ENCODE data around the gene PML.

Gene PML

GRCh38 chr15:74008901-74009300, 14.4 kb downstream of the PML start:
- DNase-seq, result no peak

GRCh38 chr15:74010929-74011540, 16.5 kb downstream of the PML start:
- no peak for DNase-seq

DNA sequence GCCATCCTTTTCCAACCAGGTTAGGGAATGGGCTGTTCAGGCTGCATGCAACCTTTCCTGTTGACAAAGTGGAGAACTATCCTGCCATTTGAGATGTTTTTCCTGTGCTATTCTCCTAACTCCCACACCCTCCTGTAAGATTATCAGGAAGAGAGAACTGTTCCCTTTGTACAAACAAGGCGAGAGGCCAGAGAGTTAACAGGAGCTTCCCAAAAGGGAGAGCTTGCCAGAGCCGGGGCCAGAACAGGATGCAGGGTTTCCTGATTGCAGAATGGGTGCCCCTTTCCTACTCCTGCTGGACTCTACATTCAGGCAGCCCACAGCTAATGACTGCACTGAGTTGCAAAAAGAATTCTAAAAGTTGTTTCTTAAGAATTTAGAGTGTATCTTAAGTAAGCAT, 17.1 kb downstream of the PML start:
- no peak for DNase-seq

DNA sequence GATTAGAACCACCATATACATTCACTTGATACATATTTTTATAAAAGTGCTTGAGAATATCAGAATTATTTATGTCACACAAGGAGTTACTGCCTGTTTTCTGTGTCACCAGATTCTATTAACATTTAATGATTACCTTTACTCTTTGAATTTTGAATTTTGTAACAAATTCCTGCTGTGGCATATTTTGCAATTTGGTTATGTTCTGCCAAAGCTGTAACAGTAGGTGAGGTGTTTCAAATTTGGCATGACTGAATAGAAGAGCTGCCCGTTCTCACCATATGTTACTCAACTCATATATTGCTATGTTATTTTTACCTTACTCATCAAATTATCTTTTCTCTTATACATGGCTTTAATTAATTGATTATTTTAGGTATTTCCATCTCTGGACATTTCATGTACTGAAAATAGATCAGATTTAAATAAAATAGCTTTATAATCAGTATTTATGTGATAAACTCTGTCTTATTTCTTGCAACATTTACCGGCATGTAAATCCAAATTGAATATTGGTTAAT, 18.9 kb downstream of the PML start:
- no peak for DNase-seq

DNA sequence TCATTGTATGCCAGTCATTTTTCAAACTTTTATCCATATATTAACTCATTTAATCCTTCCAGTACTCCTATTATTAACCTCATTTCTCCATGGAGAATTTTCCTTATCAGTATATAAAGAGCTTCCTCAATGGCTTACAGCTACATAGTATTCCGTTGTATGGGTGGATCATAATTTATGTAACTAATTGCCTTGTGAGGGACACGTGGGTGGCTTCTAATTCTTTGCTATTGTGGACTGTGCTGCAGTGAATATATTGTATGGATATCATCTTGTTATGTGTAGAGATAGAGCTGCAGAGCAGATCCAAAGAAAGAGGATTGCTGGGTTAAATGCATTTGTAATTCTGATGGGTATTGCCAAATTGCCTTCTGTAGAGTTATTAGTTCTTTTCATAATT, 25.2 kb downstream of the PML start:
- DNase-seq, result no peak

- no peak for DNase-seq
These were observed 28.4 kb downstream of the PML start for GRCh38 chr15:74022706-74023470.

DNA sequence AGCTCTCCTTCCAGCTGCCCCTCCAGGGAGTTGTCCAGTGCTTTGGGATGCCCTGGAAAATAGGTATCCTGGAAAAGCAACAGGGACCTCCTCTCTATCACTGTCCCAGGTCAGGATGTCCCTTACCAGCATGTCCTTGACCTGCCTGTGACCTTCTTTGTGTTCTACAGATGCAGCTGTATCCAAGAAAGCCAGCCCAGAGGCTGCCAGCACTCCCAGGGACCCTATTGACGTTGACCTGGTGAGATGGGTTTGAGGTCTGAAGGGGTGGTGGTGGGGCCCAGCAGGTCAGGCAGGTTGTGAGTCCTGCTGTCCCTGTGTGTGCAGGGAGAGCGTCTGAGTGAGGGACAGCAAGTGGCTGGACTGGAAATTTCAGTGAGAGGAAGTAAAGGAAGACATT, 30.2 kb downstream of the PML start:
- no peak for DNase-seq

GRCh38 chr15:74025436-74025835, 30.9 kb downstream of the PML start:
- no peak for DNase-seq

- DNase-seq, result no peak
These were observed 33.2 kb downstream of the PML start for GRCh38 chr15:74027688-74028087.

- no peak for DNase-seq
These were observed 34.1 kb downstream of the PML start for GRCh38 chr15:74028646-74029045.

- DNase-seq, result no peak
These were observed 37.5 kb downstream of the PML start for GRCh38 chr15:74032046-74032445.

- no peak for DNase-seq
These were observed 38.4 kb downstream of the PML start for GRCh38 chr15:74032606-74033561.

DNA sequence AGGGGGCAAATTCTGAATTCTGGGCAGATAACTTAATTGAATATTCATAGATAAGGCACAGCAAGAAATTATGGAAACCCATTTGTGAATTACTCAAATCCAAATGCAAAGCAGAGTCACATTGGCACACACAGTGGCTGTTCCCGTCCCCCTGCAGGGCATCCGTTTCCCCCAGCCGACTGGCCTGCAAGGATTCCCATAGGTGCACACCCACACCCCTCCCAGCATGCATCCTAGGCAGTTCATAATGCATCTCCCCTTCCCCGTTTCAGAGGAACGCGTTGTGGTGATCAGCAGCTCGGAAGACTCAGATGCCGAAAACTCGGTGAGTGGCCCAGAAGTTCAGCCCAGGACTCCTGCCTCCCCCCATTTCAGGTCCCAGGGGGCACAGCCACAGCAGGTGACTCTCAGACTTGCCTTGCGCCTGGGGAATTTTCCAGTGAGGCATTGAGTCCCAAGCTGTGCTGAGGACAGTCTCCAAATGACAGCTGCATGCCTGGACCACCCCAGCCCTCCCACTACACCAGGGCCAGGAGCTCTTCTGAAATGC, 39.8 kb downstream of the PML start:
- DNase-seq, result no peak

GRCh38 chr15:74035121-74036017, 40.9 kb downstream of the PML start:
- no peak for DNase-seq

- no peak for DNase-seq
These were observed 42.0 kb downstream of the PML start for GRCh38 chr15:74036271-74037170.

GRCh38 chr15:74037171-74038117, 42.9 kb downstream of the PML start:
- no peak for DNase-seq

- no peak for DNase-seq
These were observed 44.5 kb downstream of the PML start for GRCh38 chr15:74038707-74039655.

- DNase-seq, result no peak
These were observed 45.1 kb downstream of the PML start for GRCh38 chr15:74039656-74040010.
